ENCODE data around the gene NOS3.
A peak's percentile ranks its signal among the peaks of the same experiment; 100 is the strongest.

Gene NOS3

DNA sequence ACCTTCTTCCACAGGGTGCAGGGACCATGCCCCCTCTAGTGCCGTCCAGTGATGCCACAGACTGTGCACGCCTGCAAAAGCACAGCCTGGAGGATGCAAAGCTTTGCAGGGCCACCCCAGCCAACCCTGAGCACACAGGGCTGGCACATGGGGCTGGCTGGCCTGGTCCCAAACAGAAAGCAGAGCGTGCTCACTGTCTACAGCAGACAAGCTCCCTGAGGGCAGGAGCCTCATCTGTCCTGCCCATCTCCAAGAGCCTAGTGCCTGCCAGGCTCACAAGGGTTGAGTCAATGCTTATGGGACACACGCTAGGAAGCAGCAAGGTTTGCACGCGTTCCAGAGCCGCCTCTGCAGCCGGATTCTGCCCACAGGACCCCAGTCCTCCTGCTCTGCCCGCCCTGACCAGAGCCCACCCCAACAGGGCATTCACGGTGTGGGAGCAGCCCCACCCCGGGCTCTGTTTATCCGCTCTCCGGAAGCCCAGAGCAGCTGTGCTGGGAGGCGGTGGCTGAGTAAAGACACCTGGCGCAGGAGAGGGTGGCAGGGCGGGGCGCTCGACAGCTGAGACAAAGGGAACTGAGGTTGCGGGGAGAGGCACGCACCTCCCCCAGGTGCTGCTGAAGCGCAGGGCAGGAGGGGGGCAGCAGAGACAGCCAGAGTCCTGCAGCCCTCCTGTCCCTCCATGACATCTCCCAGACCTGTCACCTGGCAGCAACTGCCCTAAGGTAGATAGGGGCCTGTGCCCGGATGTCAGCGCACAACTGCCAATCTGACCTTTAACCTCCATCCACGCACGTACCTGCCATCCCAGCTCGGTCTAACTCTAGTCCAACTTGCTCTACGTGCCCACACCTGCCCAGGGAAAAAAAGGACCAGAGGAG lies 17.0 kb upstream of the NOS3 start:
- ATAC-seq (replicated peaks; ENCODE audit: extremely low read depth, poor library complexity, severe bottlenecking) (peak; percentile 34), DNase-seq (ENCODE audit: low spot score in 2 of 2) (no peak)
- Mint-ChIP-seq H3K27ac (ENCODE audit: low read depth) (no peak overlapping the region), H3K4me3 (peak overlapping the region; percentile 82), H3K4me1 (peaks cover 30% of the 10 kb centered on the region), H3K9me3 (no peaks in the 10 kb centered on the region), H3K36me3 (ENCODE audit: insufficient read depth) (peaks cover 7% of the 10 kb centered on the region), H3K27me3 (peaks cover 24% of the 10 kb centered on the region)

DNA sequence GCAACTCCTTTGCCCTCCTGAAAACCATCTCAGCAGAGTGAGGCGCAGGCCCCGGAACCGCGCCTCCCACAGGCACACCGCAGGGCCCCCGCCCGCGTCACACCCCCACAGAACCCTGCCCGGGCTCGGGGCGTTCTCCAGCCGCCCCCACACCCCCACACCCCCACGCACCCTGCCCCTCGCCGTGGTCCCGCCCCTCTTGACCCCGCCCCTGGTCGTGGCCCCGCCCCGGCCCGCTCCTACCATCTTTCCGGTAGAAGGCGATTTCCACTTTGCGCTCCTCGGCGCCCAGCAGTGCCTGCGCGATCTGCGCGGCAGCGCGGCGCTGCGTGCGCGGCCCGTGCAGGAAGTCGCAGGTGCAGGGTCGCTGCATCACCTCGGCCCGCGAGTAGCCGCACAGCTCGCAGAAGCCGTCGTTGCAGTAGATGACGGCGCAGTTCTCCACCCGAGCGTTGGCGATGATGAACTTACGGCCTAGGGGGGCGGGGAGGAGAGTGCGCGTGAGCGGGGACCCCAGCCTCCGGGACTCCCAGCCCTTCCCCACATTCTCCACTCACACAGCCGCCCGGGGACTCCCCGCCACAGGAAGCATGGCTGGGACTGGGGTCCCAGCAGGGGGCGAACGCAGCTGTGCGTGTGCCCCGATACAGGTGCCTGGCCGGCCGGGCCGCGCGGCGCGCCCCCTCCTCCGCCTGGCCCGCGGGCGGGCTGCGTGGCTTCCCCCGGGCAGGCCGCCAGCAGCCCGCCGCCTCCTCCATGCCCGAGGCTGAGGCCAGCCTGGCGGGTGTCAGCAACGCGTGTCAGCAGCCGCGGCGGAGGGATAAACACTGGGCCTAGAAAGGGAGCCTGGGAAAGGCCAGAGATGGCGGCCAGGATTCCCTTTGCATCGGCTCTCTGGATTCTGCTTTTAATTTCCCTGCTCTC lies 16.1 kb upstream of the NOS3 start:
- Mint-ChIP-seq H3K27ac (ENCODE audit: low read depth) (peak overlapping the region; percentile 62), H3K4me3 (peak overlapping the region; percentile 82), H3K27me3 (peaks cover 33% of the 10 kb centered on the region), H3K4me1 (peaks cover 33% of the 10 kb centered on the region), H3K36me3 (ENCODE audit: insufficient read depth) (peaks cover 7% of the 10 kb centered on the region), H3K9me3 (no peaks in the 10 kb centered on the region)
- DNase-seq (ENCODE audit: low spot score in 2 of 2) (peak; percentile 55 to 65), ATAC-seq (replicated peaks; ENCODE audit: extremely low read depth, poor library complexity, severe bottlenecking) (peak; percentile 78)

DNA sequence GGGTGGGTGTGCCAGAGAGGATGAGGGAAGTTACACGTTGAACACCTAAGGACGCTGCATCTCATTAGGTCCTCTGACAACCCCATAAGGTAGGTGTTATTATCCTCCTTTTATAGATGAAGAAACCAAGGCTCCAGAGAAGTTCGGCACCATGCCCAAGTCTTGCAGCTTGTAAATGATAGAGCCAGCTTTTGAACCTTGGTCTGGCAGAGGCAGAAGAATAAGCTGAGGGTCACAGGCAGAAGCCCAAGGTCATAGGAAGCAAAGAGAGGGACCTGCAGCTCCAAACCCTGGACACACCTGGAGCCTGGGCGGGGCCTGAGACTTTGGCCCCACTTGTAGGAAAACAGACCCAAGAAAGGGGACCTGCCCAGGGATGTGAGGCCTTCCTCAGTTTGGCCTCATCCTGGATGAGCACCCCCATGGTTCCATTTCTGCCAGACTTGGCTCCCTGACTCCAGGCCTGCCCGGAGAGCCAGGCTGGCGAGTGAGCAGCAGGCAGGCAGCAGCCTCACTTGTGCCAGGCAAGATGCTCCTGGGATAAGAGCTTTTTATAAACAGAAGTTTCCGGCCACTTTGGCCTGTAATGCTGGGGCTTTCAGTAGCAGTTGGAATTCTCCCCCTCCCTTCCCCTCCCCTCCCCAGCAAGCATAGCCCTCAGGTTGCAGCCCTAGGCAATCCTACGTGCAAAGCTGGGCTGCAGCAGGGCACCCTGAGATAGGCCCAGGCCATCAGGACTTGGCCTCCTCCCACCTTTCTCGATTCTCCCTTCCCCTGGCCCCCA lies 15.1 kb upstream of the NOS3 start:
- peaks cover 33% of the 10 kb centered on the region for H3K4me1 Mint-ChIP-seq
- peak overlapping the region; percentile 82 for H3K4me3 Mint-ChIP-seq
- peaks cover 43% of the 10 kb centered on the region for H3K27me3 Mint-ChIP-seq
- no peak for ATAC-seq (replicated peaks; ENCODE audit: extremely low read depth, poor library complexity, severe bottlenecking)
- H3K36me3 Mint-ChIP-seq (ENCODE audit: insufficient read depth) = peaks cover 7% of the 10 kb centered on the region
- no peaks in the 10 kb centered on the region for H3K9me3 Mint-ChIP-seq
- H3K27ac Mint-ChIP-seq (ENCODE audit: low read depth) = peak overlapping the region; percentile 62
- DNase-seq (ENCODE audit: low spot score in 2 of 2) = no peak

DNA sequence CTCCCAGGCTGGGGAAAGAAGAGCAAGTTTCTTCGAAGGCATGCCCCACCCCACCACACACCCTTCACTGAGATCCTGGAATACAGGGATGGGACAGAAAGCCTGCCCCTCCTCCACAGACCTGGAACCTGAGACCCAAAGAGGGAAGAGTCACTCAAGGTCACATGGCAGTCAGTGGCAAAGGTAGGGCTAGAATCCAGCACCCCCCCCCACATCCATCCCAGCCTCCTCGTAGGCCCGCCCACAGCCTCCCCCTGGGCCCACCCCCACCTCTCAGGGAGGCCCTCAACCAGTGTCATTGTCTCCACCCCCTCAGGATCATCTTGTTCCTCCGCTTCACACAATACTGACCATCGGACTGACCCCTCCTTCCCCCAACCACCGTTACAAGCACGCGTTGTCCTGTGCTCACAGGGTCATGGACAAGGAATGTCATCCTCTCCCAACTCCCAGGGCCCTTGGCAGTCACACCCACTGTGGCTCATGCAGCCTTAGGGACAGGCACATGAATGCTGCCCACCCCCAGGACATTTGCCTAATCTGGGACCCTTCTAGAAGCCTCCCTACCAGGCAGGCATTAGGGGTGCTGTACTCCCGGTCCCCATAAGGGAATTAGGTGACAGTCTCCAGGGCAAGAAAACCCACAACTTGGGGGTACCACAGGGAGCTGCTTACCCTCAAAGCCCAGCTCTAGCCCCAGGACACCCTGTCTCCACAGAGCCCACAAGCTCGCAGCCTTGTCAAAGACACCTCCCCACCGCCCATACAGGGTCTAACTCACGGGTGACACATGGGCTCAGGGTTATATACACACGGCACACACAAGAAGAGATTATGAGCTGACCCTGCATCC lies 14.1 kb upstream of the NOS3 start:
- Mint-ChIP-seq H3K27ac (ENCODE audit: low read depth) (peak overlapping the region; percentile 77), H3K36me3 (ENCODE audit: insufficient read depth) (peaks cover 7% of the 10 kb centered on the region), H3K27me3 (peaks cover 53% of the 10 kb centered on the region), H3K4me3 (peak overlapping the region; percentile 82), H3K4me1 (peaks cover 33% of the 10 kb centered on the region), H3K9me3 (no peaks in the 10 kb centered on the region)
- DNase-seq (ENCODE audit: low spot score in 2 of 2) = no peak
- no peak for ATAC-seq (replicated peaks; ENCODE audit: extremely low read depth, poor library complexity, severe bottlenecking)

DNA sequence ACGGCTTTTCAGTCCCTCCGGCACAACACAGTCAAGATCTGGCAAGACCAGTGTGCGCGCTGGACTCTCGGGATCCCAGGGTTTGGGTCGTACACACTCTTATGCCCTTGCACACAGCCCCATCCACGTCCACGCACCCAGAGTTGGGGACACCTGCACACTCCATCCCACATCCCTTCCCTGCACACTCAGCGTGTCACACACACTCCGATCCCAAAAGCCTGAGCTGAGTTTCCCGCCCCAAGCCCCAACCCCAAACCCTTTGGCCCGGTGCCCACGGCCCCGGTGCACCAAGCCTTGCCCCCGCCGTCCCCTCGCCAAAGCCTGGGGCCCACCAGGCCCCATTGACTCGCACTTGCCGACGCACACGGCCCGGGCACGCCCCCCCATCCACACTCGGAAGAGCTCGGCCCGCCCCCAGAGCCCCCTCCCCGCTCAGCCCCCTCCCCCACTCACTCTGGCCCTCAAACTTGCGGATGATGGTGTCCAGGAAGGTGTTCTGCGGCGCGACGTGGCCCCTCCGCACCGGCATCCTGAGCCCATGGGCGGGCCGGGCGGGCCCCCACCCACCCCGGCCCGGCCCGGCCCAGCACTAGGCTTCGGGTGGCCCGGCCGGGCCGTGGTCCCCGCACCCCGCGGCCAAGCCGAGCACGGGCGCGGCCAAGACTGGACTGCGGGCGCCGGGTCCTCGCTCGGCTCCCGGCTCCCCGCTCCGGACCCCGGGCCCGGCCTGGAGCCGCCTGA lies 13.3 kb upstream of the NOS3 start:
- H3K27ac Mint-ChIP-seq (ENCODE audit: low read depth) = no peak overlapping the region
- DNase-seq (ENCODE audit: low spot score in 2 of 2) (no peak), ATAC-seq (replicated peaks; ENCODE audit: extremely low read depth, poor library complexity, severe bottlenecking) (no peak)
- peaks cover 33% of the 10 kb centered on the region for H3K4me1 Mint-ChIP-seq
- no peaks in the 10 kb centered on the region for H3K9me3 Mint-ChIP-seq
- H3K27me3 Mint-ChIP-seq = peaks cover 56% of the 10 kb centered on the region
- peak overlapping the region; percentile 82 for H3K4me3 Mint-ChIP-seq
- H3K36me3 Mint-ChIP-seq (ENCODE audit: insufficient read depth) = peaks cover 7% of the 10 kb centered on the region

DNA sequence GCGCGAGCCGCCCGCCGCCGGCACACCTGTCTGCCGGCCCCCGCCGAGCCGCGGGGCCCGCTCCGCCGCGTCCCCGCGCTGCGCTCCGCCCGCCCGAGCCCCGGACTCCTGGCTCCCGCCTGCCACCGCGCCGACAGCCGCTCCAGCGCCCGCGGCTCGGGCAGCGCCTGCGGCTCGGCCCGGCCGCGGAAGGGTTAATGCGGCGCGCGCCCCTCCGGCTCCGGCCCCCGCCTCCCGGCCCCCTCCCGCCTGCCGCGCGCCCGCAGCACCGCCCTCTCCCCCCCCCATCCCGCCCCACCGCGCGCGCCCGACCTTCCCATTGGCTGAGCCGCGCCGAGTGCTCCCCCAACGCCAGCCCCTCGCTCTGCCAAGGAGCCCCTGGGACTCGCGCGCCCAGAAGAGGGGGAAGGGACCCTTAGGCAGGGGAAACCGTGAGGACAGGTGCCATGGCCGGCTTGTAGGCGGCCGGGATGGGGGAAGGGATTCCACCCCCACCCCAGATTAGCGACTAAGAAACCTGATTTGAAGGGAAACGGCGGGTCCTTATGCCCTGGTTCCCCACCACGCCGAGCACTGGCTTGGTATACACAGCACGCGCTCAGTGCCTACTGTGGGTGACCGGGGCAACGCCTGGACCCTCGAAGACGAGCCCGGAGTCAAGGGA lies 12.6 kb upstream of the NOS3 start, which contains the start of gene KCNH2:
KCNH2 (minus strand) TSS at position 196 of the 664 bp plus-strand sequence. CDS start 408 bp downstream, outside the sequence.
- no peak for ATAC-seq (replicated peaks; ENCODE audit: extremely low read depth, poor library complexity, severe bottlenecking)
- Mint-ChIP-seq H3K27ac (ENCODE audit: low read depth) (no peak within 1 kb of the TSS), H3K4me3 (peak within 1 kb of the TSS; percentile 82), H3K9me3 (no peaks in the 10 kb centered on the region), H3K36me3 (ENCODE audit: insufficient read depth) (peaks cover 7% of the 10 kb centered on the region), H3K27me3 (peaks cover 63% of the 10 kb centered on the region), H3K4me1 (peaks cover 33% of the 10 kb centered on the region)
- DNase-seq (ENCODE audit: low spot score in 2 of 2) = no peak

DNA sequence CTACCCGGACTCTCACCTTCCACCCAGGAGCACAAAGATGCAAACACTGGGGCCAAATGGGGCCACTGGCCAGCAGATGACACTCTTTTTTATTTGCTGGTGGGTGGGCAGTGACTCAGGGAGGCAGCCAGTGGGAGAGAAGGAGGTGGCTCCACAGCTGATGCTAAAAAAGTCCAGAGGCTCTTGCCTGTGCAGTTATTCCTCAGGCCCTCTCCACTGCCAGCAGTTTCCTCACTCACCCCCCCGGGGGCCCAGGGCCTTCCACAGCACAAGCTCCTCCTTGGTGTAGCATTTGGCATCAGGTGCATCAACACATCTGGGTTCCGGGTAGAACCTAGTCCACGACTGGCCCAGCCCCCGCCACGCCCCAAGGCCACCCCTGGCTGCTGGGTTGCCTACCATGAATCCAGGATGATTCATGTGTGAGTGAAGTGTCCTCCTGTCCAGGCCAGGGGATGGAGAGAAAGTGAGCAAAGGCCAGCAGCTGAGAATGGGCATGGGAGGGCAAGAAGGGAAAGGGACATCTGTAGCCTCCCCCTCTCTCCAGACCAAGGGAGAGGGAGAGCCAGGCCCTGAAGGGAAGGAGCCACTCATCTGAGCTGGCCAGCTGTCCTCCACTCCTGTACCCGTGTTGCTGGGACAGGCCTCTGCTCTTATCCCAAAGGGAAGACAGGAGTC lies 11.0 kb upstream of the NOS3 start:
- Mint-ChIP-seq H3K4me3 (peak overlapping the region; percentile 31), H3K27ac (ENCODE audit: low read depth) (no peak overlapping the region), H3K4me1 (peaks cover 24% of the 10 kb centered on the region), H3K27me3 (peaks cover 67% of the 10 kb centered on the region), H3K36me3 (ENCODE audit: insufficient read depth) (peaks cover 5% of the 10 kb centered on the region), H3K9me3 (no peaks in the 10 kb centered on the region)
- no peak for ATAC-seq (replicated peaks; ENCODE audit: extremely low read depth, poor library complexity, severe bottlenecking)
- no peak for DNase-seq (ENCODE audit: low spot score in 2 of 2)

DNA sequence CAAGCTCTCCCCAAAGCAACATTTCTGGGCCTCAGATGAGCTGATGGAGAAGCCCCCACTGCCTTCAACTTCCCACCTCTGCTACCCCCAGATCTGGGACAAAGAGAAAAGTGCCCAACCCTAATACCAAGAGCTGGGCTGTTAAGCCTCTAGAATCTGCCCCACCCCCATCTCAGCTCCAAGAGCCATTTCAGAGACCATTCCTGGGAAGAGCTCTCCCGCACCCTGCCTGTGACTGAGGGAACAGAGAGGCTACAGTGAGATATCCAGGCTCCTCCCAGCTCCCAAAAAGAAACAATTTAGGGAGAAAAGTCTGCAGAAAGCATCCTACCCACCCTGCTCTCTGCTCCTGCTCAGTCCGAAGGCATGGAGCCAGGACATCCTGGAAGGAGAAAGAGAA lies 10.2 kb upstream of the NOS3 start:
- DNase-seq (ENCODE audit: low spot score in 2 of 2) (no peak), ATAC-seq (replicated peaks; ENCODE audit: extremely low read depth, poor library complexity, severe bottlenecking) (no peak)
- H3K4me1 Mint-ChIP-seq = peaks cover 21% of the 10 kb centered on the region
- peaks cover 70% of the 10 kb centered on the region for H3K27me3 Mint-ChIP-seq
- H3K4me3 Mint-ChIP-seq = no peak overlapping the region
- H3K36me3 Mint-ChIP-seq (ENCODE audit: insufficient read depth) = peaks cover 5% of the 10 kb centered on the region
- no peaks in the 10 kb centered on the region for H3K9me3 Mint-ChIP-seq
- H3K27ac Mint-ChIP-seq (ENCODE audit: low read depth) = no peak overlapping the region

DNA sequence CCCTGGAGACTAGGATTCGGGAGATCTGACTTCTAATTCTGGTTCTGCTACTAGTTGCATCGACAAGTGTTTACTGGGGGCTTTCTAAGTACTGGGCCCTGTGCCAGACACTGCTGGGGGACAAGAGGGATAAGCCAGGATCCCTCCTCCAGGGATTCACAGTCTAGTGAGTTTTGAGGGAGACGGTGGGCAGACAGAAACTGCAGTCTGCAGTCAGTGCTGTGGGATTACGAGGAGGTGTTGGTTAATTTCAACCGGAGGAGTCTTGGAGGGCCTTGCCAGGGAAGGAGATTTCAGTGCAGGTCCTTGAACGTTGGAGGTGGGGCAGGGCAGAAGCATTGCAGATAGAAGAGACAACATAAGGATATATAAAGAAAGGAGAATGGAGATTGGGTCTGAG lies 9.2 kb upstream of the NOS3 start:
- Mint-ChIP-seq H3K27me3 (peaks cover 71% of the 10 kb centered on the region), H3K9me3 (no peaks in the 10 kb centered on the region), H3K4me1 (peaks cover 26% of the 10 kb centered on the region), H3K36me3 (ENCODE audit: insufficient read depth) (peaks cover 5% of the 10 kb centered on the region), H3K4me3 (no peak overlapping the region), H3K27ac (ENCODE audit: low read depth) (no peak overlapping the region)
- DNase-seq (ENCODE audit: low spot score in 2 of 2) (no peak), ATAC-seq (replicated peaks; ENCODE audit: extremely low read depth, poor library complexity, severe bottlenecking) (no peak)

DNA sequence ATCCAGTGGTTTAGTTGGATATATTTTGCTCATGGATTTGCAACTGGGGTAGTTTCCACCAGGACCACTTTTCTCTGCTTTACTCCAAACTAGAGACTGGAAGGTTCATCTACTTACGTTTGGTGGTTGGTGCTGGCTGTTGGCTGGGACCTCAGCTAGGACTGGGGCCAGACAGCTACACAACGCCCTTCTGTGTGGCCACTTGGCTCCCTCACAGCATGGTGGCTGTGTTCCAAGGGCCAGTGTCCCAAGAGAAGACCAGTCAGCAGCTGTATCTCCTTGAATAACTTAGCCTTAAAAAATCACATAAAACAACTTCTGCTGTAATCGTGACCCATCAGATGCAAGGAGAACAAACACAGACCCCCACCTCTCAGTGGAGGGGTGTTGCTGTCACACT lies 8.5 kb upstream of the NOS3 start:
- peaks cover 63% of the 10 kb centered on the region for H3K27me3 Mint-ChIP-seq
- no peak overlapping the region for H3K4me3 Mint-ChIP-seq
- peaks cover 2% of the 10 kb centered on the region for H3K36me3 Mint-ChIP-seq (ENCODE audit: insufficient read depth)
- no peak for ATAC-seq (replicated peaks; ENCODE audit: extremely low read depth, poor library complexity, severe bottlenecking)
- H3K9me3 Mint-ChIP-seq = no peaks in the 10 kb centered on the region
- no peak for DNase-seq (ENCODE audit: low spot score in 2 of 2)
- H3K27ac Mint-ChIP-seq (ENCODE audit: low read depth) = no peak overlapping the region
- H3K4me1 Mint-ChIP-seq = peaks cover 18% of the 10 kb centered on the region

Data from central memory CD8-positive, alpha-beta T cell (primary cell).